ENCODE measurements around the gene WDR88. TPM values are rescaled to one million over a fixed set of nuclear protein-coding genes. Genes with fewer than 3 reads are reported as not detected.

The WDR88 gene
- total and polyA plus RNA-seq, 2 donors (not counting 3 experiments of a cell fraction or from before 2014, with no cell fraction given) = not detected

DNA sequence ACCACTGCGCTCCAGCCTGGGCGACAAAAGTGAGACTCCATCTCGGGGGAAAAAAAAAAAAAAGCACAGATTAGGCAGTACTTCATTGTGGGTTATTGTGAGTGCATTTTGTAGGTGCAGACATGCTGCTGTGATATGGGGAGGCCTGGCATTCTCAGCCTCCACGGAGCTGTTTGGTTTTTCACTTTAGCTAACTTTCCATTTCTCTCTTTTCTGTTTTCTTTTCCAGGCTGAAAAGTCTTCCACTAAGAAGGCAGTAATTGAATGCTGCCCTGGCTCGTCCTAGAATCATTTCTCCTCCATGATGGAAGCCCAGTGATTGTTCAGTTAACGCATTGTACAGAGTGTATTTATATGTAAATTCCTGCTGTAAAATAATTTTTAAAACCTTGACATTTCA, 2.0 kb upstream of the WDR88 start:
- Histone ChIP-seq H3K9me1 (replicated peaks; ENCODE audit: control insufficient read depth, extremely low read depth, insufficient read depth, low read length) (no peaks in the 10 kb centered on the region), H3K27ac (ENCODE audit: insufficient read depth, low read depth, low read length) (no peak overlapping the region), H4K20me1 (replicated peaks; ENCODE audit: control insufficient read depth, extremely low read depth, insufficient read depth, low read length) (no peaks in the 10 kb centered on the region), H3K4me2 (ENCODE audit: insufficient read depth, low read length) (no peak overlapping the region), H2AFZ (ENCODE audit: low read depth, low read length) (no peak overlapping the region), H3K4me1 (ENCODE audit: control insufficient read depth, extremely low read depth, insufficient read depth, low read length) (no peaks in the 10 kb centered on the region), H3K9me3 (replicated peaks; ENCODE audit: control insufficient read depth, insufficient read depth, low read length) (no peaks in the 10 kb centered on the region), H3K9ac (replicated peaks; ENCODE audit: extremely low read depth, insufficient read depth, low read length) (no peak overlapping the region), H3K27me3 (ENCODE audit: control insufficient read depth in 2 of 2, insufficient read depth in 2 of 2, low read length in 2 of 2) (no peaks in the 10 kb centered on the region), H3K4me3 (replicated peaks in 1 of 3; ENCODE audit: insufficient read depth in 1 of 3, low read depth in 1 of 3, low read length in 3 of 3) (no peak overlapping the region), H3K36me3 (ENCODE audit: control insufficient read depth in 2 of 2, extremely low read depth in 1 of 2, insufficient read depth in 2 of 2, low read length in 2 of 2) (peaks cover 0 to 2% of the 10 kb centered on the region in 2 experiments), H3K79me2 (ENCODE audit: control insufficient read depth, insufficient read depth, low read length) (no peaks in the 10 kb centered on the region)
- no peak for FAIRE-seq
- no peak for DNase-seq (ENCODE audit: low read depth, low spot score)
- dilution Hi-C loops (cut with MboI; ENCODE audit: extremely low pct_ligation_motif_present, low sequenced_read_pairs) = no loop called here
- ChIA-PET CTCF (interaction anchor here (1.0 to 2.2 kb wide), 3 partner anchors 11 to 54 kb away, joined by 3 to 8 read pairs (median 4); no protein-coding TSS in a partner anchor), POLR2A (no interaction called here)
- BruUV-seq (replicated peaks) = no TSS peak
- TF ChIP-seq EZH2 (IDR thresholded peaks at IDR 0.05; ENCODE audit: borderline replicate concordance, low read depth, low read length, severe bottlenecking) (no peak), POLR2A (IDR thresholded peaks at IDR 0.05; ENCODE audit: low read depth, low read length) (no peak), GATA2 (IDR thresholded peaks at IDR 0.05; ENCODE audit: insufficient read depth, insufficient read length, low read depth, low read length) (no peak), FOS (IDR thresholded peaks at IDR 0.05; ENCODE audit: borderline replicate concordance, insufficient read depth, low read length) (no peak), MYC (IDR thresholded peaks at IDR 0.05; ENCODE audit: low read depth, low read length) (no peak), JUN (IDR thresholded peaks at IDR 0.05; ENCODE audit: borderline replicate concordance, insufficient read depth, insufficient read length, low read depth) (no peak)
- TF ChIP-seq, protein P1, sequence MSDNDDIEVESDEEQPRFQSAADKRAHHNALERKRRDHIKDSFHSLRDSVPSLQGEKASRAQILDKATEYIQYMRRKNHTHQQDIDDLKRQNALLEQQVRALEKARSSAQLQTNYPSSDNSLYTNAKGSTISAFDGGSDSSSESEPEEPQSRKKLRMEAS (IDR thresholded peaks at IDR 0.05; ENCODE audit: insufficient read depth, insufficient read length) = no peak
- intact Hi-C loops (cut with micrococcal nuclease) = loop anchor here (5.0 kb wide), 1 partner anchor 277 kb away; no protein-coding TSS in a partner anchor

DNA sequence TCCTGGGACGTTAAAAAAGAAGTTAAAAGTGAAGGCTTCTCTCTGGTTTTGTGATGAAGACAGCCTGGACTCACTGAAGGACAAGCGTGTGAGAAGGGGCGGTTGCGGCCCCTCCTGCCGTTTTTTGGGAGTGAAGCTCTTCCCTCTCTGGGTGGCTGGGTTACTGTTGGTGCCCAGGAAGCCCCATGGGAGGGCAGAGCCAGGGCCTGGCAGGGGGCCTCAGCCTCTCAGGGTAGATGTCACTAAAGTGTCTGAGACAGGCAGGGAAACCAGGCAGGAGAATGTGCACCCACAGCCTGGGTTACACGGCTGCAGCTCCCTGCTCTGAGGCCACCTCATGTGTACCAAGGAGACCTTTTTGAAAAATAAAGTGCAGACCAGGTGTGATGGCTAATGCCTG, 1.5 kb upstream of the WDR88 start:
- Histone ChIP-seq H3K4me2 (ENCODE audit: insufficient read depth, low read length) (no peak overlapping the region), H3K79me2 (ENCODE audit: control insufficient read depth, insufficient read depth, low read length) (no peaks in the 10 kb centered on the region), H3K9me3 (replicated peaks; ENCODE audit: control insufficient read depth, insufficient read depth, low read length) (no peaks in the 10 kb centered on the region), H3K27me3 (ENCODE audit: control insufficient read depth in 2 of 2, insufficient read depth in 2 of 2, low read length in 2 of 2) (peaks cover 0 to 2% of the 10 kb centered on the region in 2 experiments), H3K4me1 (ENCODE audit: control insufficient read depth, extremely low read depth, insufficient read depth, low read length) (no peaks in the 10 kb centered on the region), H3K4me3 (replicated peaks in 1 of 3; ENCODE audit: insufficient read depth in 1 of 3, low read depth in 1 of 3, low read length in 3 of 3) (no peak overlapping the region), H3K36me3 (ENCODE audit: control insufficient read depth in 2 of 2, extremely low read depth in 1 of 2, insufficient read depth in 2 of 2, low read length in 2 of 2) (peaks cover 0 to 2% of the 10 kb centered on the region in 2 experiments), H3K9ac (replicated peaks; ENCODE audit: extremely low read depth, insufficient read depth, low read length) (no peak overlapping the region), H4K20me1 (replicated peaks; ENCODE audit: control insufficient read depth, extremely low read depth, insufficient read depth, low read length) (no peaks in the 10 kb centered on the region), H3K27ac (ENCODE audit: insufficient read depth, low read depth, low read length) (no peak overlapping the region), H3K9me1 (replicated peaks; ENCODE audit: control insufficient read depth, extremely low read depth, insufficient read depth, low read length) (no peaks in the 10 kb centered on the region), H2AFZ (ENCODE audit: low read depth, low read length) (no peak overlapping the region)
- no TSS peak for BruUV-seq (replicated peaks)
- TF ChIP-seq POLR2A (IDR thresholded peaks at IDR 0.05; ENCODE audit: low read depth, low read length) (no peak), GATA2 (IDR thresholded peaks at IDR 0.05; ENCODE audit: insufficient read depth, insufficient read length, low read depth, low read length) (no peak), JUN (IDR thresholded peaks at IDR 0.05; ENCODE audit: borderline replicate concordance, insufficient read depth, insufficient read length, low read depth) (no peak), EZH2 (IDR thresholded peaks at IDR 0.05; ENCODE audit: borderline replicate concordance, low read depth, low read length, severe bottlenecking) (no peak), FOS (IDR thresholded peaks at IDR 0.05; ENCODE audit: borderline replicate concordance, insufficient read depth, low read length) (no peak), MYC (IDR thresholded peaks at IDR 0.05; ENCODE audit: low read depth, low read length) (no peak), POLR2AphosphoS5 (IDR thresholded peaks at IDR 0.05; ENCODE audit: insufficient read depth, low read depth, low read length) (no peak)
- TF ChIP-seq, protein P2, sequence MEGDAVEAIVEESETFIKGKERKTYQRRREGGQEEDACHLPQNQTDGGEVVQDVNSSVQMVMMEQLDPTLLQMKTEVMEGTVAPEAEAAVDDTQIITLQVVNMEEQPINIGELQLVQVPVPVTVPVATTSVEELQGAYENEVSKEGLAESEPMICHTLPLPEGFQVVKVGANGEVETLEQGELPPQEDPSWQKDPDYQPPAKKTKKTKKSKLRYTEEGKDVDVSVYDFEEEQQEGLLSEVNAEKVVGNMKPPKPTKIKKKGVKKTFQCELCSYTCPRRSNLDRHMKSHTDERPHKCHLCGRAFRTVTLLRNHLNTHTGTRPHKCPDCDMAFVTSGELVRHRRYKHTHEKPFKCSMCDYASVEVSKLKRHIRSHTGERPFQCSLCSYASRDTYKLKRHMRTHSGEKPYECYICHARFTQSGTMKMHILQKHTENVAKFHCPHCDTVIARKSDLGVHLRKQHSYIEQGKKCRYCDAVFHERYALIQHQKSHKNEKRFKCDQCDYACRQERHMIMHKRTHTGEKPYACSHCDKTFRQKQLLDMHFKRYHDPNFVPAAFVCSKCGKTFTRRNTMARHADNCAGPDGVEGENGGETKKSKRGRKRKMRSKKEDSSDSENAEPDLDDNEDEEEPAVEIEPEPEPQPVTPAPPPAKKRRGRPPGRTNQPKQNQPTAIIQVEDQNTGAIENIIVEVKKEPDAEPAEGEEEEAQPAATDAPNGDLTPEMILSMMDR (IDR thresholded peaks at IDR 0.05; ENCODE audit: extremely low read depth in 1 of 2, insufficient read depth in 1 of 2, low read depth in 1 of 2, low read length in 2 of 2) = no peak
- TF ChIP-seq, protein P1 (IDR thresholded peaks at IDR 0.05; ENCODE audit: insufficient read depth, insufficient read length) = no peak
- ChIA-PET CTCF (interaction anchor here (1.0 to 2.2 kb wide), 3 partner anchors 10 to 54 kb away, joined by 3 to 8 read pairs (median 4); no protein-coding TSS in a partner anchor), POLR2A (no interaction called here)
- FAIRE-seq (no peak), DNase-seq (ENCODE audit: low read depth, low spot score) (no peak)
- dilution Hi-C loops (cut with MboI; ENCODE audit: extremely low pct_ligation_motif_present, low sequenced_read_pairs) = no loop called here
- intact Hi-C loops (cut with micrococcal nuclease) = no loop called here
